ENCODE measurements around the gene KLHL42.

Gene KLHL42

GRCh38 chr12:27780612-27781408 lies 777 bp downstream of the KLHL42 start:
- peak; percentile 55 for DNase-seq (ENCODE audit: low spot score)

GRCh38 chr12:27781680-27782079 lies 1.6 kb downstream of the KLHL42 start:
- DNase-seq (ENCODE audit: low spot score) = no peak

DNA sequence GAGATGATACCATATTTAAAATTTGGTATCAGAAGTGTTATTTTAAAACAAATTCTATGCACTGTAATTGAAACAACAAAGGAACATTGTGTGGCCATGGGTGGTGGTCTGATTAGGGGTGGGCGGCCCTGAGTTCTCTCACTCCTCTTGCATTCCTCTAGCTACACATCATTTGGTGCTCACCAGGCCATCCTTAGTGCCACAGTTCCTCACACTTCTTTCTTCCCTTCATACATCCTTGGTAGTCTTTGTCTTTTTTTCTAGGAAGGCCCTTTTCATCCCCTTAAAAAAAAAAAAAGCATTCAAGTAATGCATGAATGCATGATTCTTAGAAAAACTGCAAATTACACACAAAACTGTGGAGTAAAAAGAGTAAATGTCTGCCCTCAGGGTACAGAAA lies 2.4 kb downstream of the KLHL42 start:
- DNase-seq (ENCODE audit: low spot score) = no peak

- DNase-seq (ENCODE audit: low spot score) = no peak
Measured at GRCh38 chr12:27785882-27786570, 6.0 kb downstream of the KLHL42 start.

GRCh38 chr12:27787559-27787958 lies 7.5 kb downstream of the KLHL42 start:
- DNase-seq (ENCODE audit: low spot score) = peak; percentile 15

DNA sequence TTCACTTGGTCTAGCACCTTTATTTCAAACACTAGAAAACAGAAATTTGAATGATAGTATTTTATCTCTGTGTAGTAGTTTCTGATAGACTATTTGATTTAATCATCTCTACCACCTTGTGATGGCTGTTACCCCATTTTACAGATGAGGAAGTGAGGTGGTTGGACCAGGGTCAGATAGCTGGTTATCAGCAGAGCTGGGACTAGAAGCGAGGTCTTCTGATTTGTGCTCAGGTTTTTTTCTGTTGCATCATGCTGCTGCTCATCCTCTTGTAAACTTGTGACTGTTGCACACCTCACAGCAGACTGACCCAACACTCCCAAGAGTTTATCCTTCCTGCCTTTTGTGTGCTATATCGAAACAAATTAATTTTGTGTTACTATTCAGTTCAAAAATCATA lies 10.1 kb downstream of the KLHL42 start:
- DNase-seq (ENCODE audit: low spot score) = no peak

DNA sequence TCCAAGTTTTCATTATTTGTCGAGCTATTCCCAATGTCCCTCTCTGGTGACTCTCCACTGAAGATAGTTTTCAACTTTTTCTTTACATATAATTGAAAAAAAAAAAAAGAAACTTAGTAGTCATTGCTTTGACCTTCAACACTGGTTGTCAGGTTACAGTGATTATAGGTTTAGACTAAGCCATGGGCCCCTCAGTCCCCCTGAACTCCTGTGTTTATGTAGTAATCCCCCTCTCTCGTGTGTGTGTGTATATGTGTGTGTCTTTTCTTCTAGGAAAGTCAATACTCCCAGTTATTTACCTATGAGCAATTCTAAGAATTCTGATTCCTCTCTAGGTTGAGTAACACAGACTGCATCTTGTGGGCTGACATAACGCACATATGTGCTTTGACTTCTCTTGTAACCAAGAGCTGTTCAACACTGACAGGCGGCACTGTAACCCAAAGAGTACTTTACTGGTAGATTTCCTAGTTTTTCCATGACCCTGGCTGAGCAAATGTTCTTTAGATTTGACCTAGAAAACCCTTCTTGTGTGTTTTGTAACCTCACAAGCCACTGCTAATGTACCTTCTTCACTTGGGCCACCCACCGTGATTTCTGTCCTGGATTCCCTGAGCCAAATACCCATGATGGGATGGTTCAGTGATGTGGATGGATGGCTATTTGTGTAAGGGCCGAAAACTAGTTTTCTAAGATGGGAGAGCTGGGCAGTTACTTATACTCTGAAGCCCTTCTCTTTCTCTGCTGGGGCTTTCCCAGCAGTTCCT lies 15.0 kb downstream of the KLHL42 start:
- no peak for DNase-seq (ENCODE audit: low spot score)

DNA sequence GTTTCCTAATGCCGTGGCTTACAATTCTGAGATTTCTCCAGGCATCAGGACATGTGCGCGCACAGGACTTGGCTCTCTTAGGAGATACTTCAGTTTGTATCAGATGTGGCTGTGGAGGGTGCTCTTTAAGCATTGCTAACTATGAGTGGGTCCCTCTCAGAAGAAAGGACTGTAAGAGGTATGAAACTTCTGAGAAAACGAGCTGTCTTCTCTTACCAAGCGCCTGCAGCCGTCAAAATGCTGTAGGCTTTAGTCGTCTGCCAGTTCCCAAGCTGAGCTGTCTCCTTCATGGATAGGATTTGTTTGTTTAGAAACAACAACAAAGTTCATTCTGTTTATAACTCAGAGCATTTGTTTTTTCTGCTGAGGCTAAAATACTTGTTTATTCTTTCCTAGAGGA lies 16.1 kb downstream of the KLHL42 start:
- DNase-seq (ENCODE audit: low spot score) = no peak

- no peak for DNase-seq (ENCODE audit: low spot score)
Measured at GRCh38 chr12:27797301-27798025, 17.4 kb downstream of the KLHL42 start.

DNA sequence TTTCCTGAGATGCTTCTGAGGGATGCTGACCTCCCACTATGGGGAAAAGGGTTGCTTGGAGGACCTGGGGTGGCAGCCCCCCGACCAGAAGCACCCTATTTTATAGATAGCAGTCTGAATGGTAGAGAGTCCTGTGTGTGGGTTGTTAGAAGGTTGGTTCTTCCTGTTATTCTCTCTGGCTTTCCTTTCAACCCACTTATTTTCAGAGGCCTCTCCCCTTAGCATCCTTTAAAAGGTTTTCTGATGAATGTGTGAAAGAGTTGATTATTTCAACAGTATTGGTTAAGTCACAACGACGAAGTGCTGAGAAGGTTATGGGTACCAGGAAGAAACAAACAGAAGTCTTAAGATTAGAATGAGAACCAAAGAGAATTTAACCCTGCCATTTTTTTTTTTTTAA lies 20.8 kb downstream of the KLHL42 start:
- no peak for DNase-seq (ENCODE audit: low spot score)

GRCh38 chr12:27801630-27802029 lies 21.6 kb downstream of the KLHL42 start:
- DNase-seq (ENCODE audit: low spot score) = no peak

GRCh38 chr12:27802511-27802910 lies 22.5 kb downstream of the KLHL42 start:
- DNase-seq (ENCODE audit: low spot score) = no peak

- DNase-seq (ENCODE audit: low spot score) = no peak
Measured at GRCh38 chr12:27802936-27803335, 22.9 kb downstream of the KLHL42 start.

DNA sequence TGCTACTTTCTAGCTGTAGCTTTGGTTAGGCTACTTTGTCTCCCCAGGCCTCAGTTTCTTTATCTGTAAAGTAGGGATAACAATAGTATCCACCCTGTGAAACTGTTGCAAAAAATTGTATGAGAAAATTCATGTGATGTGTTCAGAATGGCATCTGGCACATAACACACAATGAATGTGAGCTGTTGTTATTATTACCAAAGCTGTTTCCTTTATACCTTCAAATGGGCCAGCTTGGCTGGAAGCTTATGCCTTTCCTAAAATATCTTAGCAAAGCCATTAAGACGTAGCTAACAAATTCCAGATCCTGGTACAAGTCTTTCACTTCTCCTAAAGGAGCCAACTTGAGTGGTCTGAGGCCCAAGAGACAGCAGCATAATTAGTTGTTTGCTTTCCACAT lies 25.2 kb downstream of the KLHL42 start:
- no peak for DNase-seq (ENCODE audit: low spot score)

GRCh38 chr12:27806259-27806658 lies 26.2 kb downstream of the KLHL42 start:
- DNase-seq (ENCODE audit: low spot score) = no peak

DNA sequence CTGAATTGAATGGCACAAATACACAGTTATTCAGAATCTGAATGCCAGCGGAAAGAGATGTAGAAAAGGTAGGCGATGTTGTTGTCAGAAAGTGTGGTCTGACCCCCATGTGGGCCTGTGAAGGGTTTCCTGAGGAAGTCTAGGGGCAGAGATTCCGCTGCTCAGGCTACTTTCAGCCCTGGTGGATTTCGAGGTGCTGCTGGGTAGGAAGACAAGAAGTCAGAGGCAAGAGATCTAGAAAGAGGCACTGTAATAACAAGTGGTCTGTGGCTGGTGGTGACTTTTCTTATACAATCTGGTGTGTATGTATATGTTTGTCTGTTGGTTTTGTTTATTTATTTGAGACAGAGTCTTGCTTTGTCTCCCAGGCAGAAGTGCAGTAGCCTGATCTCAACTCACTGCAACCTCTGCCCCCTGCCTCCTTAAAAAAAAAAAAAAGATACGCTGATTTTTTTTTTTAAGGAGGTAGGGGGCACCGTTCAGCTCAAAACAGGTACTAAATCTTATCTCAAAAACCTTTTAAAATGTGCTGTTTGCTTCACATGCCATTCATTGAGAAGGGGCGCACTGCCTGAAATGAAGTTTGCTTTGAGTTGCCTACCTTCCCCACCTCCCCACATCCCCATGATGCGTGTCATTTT lies 27.1 kb downstream of the KLHL42 start:
- DNase-seq (ENCODE audit: low spot score) = no peak

DNA sequence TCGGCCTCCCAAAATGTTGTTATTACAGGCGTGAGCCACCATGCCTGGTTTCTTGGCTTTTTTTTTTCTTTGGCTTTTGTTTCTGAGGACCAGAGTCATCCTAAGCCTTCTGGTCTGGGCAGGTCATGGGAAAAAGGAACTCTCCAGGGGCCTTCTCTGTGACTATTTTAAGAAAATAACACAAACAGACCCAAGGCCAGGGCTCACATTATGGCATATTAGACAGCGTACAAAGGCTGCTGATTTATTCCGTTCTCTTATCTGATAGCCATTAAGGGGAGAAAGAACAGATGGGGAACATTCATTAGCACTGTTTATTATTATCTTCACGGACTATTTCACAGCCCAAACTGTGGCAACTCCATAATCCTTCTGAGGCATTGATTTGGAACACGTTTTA lies 28.8 kb downstream of the KLHL42 start:
- no peak for DNase-seq (ENCODE audit: low spot score)

DNA sequence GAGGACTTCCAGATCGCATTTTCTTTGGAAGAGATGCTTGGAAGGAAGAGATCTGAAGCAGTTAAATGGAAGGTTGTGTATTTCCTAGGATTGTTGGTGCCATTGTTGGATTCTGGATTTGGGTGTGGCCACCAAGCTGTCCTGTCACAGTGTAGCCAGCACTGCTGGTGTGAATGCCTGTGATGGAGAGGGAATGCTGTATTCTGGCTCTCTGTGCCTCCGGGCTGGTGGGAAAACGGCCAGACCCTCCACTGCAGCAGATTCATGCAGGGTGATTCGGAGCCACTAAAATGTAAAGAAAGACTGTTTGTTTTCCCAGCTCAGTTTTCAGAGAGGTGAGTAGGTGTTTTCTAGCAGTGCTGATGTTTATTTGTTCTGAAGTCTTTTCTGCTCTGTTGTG lies 30.7 kb downstream of the KLHL42 start:
- DNase-seq (ENCODE audit: low spot score) = no peak

DNA sequence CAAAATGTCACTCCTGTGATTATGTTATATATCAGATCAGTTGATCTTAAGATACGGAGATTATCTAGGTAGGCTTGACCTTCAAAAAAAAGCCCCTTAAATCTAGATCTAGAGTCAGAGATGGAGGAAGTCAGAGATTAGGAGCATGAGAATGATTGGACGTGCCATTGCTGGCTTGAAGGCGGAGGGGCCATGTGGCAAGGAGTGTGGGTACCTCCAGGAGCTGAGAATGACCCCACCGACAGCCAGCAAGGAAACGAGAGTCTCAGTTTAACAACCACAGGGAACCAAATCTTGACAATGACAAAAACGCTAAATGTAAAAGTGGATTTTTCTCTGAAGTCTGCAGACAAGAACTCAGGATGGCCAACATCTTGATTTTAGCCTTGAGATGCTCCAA lies 32.5 kb downstream of the KLHL42 start:
- no peak for DNase-seq (ENCODE audit: low spot score)

GRCh38 chr12:27814411-27814810 lies 34.4 kb downstream of the KLHL42 start:
- DNase-seq (ENCODE audit: low spot score) = no peak

- peak; percentile 15 for DNase-seq (ENCODE audit: low spot score)
Measured at GRCh38 chr12:27814851-27815591, 35.0 kb downstream of the KLHL42 start.
